Measurements from ENCODE around the gene SNX5.

The SNX5 gene

DNA sequence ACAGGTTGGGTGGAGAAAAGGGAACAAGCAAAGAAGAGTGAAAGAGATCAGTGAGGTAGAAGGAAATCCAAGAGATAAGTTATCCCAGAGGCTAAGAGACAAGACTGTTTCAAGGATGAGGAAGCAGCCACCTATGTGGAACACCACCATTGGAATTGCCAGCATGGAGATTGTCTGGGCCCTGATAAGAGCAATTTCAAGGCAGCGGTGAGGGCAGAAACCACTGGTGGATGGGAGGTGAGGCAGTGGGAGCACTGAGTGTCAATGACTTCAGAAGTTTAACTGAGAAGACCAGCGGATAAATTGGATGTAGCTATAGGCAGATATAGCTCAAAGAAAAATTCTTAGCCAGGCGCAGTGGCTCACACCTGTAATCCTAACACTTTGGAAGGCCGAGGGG is 56.7 kb downstream of the SNX5 start:
- no peak for DNase-seq

- DNase-seq: no peak
Observed at GRCh38 chr20:17910828-17911294, 57.7 kb downstream of the SNX5 start.

DNA sequence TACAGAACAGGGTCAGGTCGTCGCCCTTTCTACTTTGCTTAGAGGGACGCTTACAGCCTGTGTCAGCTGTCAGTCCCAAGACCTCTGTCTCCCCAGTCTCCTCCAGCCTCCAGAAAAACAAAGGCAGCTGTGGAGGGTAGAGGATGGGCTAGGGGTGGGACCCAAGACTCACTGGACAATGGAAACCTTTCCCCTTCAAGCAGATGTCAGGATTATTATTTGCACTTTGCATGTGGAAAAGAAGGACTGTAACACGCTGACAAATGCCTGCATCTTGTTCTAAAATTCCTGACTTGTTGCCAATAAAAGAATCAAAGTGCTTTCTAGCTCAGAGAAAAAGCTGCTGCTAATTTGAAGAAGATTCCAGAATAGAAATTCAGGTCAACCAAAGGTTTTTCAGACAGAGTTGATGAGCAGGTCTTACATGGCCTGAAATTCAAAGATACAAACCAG is 58.7 kb downstream of the SNX5 start:
- DNase-seq: no peak

DNA sequence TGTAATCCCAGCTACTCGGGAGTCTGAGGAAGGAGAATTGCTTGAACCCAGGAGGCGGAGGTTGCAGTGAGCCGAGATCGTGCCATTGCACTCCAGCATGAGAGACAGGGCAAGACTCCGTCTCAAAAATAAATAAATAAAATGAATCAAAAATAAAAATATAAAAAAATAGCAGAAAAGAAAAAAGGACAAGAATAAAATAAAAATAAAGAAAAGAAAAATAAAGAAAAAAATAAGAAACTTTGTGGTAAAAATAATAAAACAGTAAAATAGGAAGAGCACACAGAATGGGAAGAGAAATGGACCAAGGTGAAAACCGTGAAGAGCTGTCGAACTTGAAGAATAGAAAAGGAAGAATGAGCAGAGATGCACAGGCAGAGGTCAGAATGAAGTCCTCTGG is 63.0 kb downstream of the SNX5 start:
- no peak for DNase-seq

- no peak for DNase-seq
Observed at GRCh38 chr20:17904027-17904426, 64.6 kb downstream of the SNX5 start.

DNA sequence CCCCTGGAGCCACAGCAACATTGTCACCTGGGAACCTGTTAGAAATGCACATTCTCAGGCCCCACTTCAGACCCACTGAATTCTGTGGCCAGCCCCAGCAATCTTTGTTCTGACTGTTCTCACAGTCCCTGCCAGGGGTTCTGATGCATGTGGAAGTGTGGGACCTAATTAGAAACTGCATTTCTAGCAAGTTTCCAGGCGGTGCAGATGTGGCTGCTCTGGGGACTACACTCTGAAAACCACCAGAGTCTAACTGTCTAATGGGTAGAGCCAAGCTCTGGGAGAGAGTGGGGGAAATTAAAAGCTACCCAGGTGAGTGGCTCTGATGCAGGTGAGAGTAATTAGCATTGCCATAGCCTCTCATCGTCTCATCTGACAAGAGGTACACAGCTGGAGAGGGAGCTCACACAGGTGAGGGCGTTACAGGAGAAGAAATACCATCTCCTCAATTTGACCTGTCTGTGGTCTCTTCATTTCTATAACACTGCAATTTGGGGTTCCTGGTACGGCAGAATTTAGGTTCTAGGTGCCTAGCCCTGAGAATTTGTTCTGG is 66.0 kb downstream of the SNX5 start:
- DNase-seq: no peak

DNA sequence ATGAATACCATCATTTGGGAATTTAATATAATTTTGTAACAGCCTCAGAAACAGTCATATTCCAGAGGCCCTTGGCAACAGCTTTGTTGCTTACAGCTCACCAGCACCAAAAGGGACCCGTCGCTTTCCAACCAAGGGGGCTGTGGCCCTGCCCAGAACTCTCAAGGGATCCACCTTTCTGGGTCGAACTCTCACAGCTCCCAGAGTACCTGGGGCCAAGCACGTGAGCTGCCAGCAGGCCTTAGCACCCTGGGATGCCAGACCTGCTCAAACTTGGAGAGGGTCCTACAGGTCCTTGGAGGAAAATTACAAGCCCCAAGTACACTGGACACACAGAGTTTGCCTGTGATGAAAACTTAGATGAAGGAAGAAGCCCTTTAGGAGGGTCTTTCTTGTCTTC is 66.6 kb downstream of the SNX5 start:
- DNase-seq: no peak

- DNase-seq: no peak
Observed at GRCh38 chr20:17898548-17898994, 70.0 kb downstream of the SNX5 start.

GRCh38 chr20:17897566-17898307 is 70.9 kb downstream of the SNX5 start:
- DNase-seq: no peak

- DNase-seq: no peak
Observed at GRCh38 chr20:17896771-17897369, 71.7 kb downstream of the SNX5 start.

DNA sequence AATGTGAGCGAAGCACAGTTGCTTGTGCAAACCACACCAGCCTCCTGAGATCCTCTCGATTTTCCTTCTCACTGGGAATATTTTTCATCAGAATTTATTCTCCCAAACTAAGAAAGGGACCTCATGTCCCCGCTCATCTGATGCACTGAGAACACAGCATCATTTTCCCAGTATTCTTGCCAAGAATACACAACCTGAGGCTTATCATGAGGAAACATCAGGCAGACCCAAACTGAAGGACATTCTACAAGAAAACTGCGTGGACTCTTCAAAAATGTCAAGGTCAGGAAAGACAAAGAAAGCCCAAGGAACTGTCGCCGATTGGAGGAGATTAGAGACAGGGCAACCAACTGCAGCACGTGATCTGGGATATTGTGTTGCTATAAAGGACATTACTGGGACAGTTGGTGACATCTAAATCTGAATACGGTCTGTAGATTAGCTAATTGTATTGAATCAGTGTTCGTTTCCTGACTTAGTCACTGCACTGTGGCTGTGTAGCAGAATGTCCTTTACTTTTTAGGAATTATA is 72.3 kb downstream of the SNX5 start:
- no peak for DNase-seq

DNA sequence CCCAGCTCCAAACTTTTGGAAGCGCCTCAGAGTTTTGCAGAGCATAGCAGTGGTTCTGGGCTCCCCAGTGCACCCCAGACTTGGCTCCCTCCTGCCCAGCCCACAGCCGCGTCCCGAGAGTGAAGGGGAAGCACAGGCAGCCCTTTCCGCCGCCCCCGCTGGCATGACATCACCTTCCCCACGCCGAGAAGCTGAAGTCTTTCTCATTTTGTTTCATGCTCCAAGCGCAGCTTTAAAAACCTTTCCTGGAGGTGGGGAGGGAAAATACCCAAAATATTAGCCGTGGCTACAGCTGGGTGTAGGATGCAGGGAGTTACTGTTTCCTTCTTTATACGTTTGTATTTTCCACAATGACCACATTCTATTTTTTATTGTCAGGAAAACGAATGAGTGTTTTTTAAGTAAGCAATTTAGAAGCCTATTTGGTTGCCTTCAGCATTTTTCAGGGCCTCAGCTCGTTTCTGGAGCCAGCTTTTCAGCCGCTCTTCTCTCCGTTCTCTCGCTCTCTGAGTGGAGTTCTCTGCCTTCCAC is 72.9 kb downstream of the SNX5 start:
- no peak for DNase-seq

DNA sequence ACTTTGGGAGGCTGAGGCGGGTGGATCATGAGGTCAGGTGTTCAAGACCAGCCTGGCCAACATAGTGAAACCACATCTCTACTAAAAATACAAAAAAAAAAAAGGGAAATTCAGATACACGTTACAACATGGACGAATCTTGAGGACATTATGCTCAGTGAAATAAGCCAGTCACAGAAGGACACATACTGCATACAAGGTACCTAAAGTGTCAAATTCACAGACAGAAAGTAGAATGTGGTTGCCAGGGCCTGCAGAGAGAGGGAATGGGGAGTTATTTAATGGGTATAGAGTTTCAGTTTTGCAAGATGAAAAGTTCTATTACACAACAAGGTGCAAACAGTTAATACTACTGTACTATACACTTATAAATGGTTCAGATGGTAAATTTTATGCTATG is 75.1 kb downstream of the SNX5 start:
- DNase-seq: no peak

DNA sequence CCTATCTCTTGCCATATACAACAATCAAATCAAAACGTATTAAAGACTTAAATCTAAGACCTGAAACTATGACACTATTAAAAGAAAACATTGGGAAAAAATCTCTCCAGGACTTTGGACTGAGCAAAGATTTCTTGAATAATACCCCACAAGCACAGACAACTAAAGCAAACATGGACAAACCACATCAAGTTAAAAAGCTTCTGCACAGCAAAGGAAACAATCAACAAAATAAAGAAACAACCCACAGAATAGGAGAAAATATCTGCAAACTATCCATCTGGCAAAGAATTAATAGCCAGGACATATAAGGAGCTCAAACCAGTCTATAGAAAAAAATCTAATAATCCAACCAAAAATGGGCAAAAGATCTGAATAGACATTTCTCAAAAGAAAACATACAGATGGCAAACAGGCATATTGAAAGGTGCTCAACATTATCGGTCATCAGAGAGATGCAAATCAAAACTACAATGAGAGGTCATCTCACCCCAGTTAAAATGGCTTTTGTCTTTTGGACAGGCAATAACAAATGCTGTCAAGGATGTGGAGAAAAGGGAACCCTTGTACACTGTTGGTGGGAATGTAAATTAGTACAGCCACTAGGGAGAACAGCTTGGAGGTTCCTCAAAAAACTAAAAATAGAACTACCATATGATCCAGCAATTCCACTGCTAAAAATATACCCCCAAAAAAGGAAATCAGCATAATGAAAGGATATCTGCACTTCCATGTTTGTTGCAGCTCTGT is 76.2 kb downstream of the SNX5 start:
- DNase-seq: no peak

Measured in SIG-M5 (cell line).